Fibroblast of villous mesenchyme (primary cell): ENCODE data around the gene LGALS7. TPM values are rescaled to one million over a fixed set of nuclear protein-coding genes. Genes with fewer than 3 reads are reported as not detected.
A peak's percentile ranks its signal among the peaks of the same experiment; 100 is the strongest.
"Not testable (repeated sequence)": the region's sequence is repeated elsewhere in the genome, so short reads cannot be mapped to it uniquely, and the experiment has no call there.

ENCODE experiments used
- DNase-seq: peaks from one replicate; pipeline ENCODE4 v3.0.0-alpha.2; 2010; ENCODE audit warnings: low read depth
- H3K4me3 ChIP-seq: 2 replicates; pipeline ENCODE4 v1.5.1; 2011; ENCODE audit warnings: low read depth, mild to moderate bottlenecking, low read length
- total RNA-seq: library from RNA; depleted of rRNA; stranded (reverse); fragments of >200 nt; gene quantifications from 2 replicates; pipeline ENCODE4 v1.2.3, GENCODE V29; 2012
- TF ChIP-seq, protein P1 (sequence below): IDR thresholded peaks from 2 replicates; pipeline ENCODE4 v1.5.1; 2012; ENCODE audit warnings: low read depth, mild to moderate bottlenecking, low read length; ENCODE audit not compliant: insufficient read depth

The LGALS7 gene
- total RNA-seq, 1 donor: not detected

DNA sequence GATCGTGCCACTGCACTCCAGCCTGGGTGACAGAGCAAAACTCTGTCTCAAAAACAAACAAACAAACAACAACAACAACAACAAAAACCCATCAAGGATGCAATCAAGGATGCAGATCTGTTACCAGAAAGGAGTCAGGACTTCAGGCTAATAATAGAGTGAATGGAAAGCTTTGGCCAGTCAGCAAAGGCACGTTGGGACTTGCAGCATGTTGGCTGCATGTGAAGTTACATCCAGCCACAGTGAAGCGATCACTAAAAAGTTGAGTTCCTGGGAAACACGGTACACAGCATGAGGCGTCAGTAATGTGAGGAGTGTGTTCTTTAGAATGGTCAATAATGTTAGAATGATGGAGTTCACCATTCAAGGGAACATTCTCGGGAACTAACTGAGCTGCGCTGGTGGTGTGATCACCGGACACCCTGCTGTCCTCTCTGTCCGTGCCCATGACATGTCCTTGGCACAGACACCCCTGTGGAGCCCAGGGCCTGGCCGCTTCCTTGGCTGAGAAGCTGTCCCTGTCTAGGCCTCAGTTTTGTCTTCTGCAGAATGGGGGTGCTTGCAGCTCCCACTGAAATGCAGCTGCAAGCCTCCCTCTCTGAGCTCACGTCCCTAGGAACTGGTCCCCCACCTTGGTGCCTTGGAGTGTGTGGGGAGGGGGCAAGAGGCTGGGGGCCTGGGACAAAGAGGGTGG lies 13.4 kb upstream of the LGALS7 start:
- no peak for DNase-seq
- no peak overlapping the region for H3K4me3 ChIP-seq

DNA sequence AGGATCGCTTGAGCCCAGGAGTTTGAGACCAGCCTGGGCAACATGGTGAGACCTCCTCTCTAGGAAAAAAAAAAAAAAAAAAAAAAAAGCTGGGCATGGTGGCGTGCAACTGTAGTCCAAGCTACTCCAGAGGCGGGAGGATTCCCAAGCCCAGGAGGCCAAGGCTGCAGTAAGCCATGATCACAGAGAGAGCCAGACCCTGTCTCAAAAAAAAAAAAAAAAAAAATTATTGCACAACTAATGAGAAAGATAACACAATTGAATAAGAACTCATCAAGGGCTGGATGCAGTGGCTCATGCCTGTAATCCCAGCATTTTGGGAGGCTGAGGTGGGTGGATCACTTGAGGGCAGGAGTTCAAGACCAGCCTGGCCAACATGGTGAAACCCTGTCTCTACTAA lies 12.7 kb upstream of the LGALS7 start:
- not testable (repeated sequence) for H3K4me3 ChIP-seq, DNase-seq

More for the DNA sequence above, 13.4 kb upstream of the LGALS7 start:
- TF ChIP-seq, protein P1, sequence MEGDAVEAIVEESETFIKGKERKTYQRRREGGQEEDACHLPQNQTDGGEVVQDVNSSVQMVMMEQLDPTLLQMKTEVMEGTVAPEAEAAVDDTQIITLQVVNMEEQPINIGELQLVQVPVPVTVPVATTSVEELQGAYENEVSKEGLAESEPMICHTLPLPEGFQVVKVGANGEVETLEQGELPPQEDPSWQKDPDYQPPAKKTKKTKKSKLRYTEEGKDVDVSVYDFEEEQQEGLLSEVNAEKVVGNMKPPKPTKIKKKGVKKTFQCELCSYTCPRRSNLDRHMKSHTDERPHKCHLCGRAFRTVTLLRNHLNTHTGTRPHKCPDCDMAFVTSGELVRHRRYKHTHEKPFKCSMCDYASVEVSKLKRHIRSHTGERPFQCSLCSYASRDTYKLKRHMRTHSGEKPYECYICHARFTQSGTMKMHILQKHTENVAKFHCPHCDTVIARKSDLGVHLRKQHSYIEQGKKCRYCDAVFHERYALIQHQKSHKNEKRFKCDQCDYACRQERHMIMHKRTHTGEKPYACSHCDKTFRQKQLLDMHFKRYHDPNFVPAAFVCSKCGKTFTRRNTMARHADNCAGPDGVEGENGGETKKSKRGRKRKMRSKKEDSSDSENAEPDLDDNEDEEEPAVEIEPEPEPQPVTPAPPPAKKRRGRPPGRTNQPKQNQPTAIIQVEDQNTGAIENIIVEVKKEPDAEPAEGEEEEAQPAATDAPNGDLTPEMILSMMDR: no peak

DNA sequence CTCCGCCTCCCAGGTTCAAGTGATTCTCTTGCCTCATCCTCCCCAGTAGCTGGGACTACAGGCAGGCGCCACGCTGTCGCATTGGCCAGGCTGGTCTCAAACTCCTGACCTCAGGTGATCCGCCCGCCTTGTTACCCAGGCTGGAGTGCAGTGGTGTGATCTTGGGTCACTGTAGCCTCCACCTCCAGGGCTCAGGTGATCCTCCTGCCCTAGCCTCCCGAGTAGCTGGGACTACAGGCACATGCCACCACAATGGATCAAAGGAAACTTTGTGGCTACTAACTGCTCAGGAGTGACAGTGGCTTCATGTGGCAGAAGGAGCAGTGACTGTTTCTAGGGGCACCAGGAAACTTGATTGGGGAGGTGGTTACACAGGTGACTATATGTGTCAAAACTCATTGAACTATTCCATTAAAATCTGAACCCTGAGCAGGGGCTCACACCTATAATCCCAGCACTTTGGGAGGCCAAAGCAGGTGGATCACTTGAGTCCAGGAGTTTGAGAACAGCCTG lies 11.9 kb upstream of the LGALS7 start:
- H3K4me3 ChIP-seq: no peak overlapping the region
- DNase-seq: no peak
- TF ChIP-seq, protein P1: no peak

DNA sequence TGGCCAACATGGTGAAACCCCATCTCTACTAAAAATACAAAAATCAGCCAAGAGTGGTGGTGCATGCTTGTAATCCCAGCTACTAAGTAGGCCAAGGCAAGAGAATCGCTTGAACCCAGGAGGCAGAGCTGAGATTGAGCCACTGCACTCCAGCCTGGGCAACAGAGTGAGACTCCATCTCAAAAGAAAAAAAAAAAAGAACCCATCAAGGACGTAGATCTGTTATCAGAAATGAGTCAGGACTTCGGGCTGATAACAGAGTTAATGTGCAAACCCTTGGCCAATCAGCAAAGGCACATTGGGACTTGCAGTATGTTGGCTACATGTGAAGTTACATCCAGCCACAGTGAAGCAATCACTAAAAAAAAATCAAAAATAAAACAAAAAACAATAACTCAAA lies 10.9 kb upstream of the LGALS7 start:
- peak; percentile 74 for DNase-seq
- TF ChIP-seq, protein P1: no peak
- H3K4me3 ChIP-seq: no peak overlapping the region

DNA sequence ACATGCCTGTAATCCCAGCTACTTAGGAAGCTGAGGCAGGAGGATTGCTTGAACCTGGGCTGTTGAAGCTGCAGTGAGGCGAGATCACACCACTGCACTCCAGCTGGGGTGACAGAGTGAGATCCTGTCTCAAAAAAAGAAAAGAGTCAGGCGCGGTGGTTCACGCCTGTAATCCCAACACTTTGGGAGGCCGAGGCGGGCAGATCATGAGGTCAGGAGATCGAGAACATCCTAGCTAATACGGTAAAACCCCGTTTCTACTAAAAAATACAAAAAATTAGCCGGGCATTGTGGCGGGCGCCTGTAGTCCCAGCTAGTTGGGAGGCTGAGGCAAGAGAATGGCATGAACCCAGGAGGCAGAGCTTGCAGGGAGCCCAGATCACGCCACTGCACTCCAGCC lies 8.9 kb upstream of the LGALS7 start:
- DNase-seq, H3K4me3 ChIP-seq: not testable (repeated sequence)

DNA sequence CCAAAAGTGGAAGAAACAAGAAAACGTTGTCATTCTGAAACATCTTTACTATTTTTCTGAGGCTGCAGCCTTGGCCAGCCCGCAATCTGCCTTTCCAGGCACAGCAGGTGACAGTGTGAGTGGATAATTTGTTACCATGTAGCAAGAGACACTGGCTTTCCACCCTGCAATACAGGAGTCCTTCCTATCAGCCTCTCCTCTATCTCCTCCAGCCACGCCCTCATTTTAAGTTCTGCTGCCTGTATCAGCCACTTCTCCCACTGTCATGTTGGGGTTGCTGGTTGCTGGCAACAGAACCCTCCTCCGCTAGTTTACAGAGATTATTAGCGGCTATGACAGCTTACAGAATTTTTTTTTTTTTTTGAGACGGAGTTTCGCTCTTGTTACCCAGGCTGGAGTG lies 7.7 kb upstream of the LGALS7 start:
- no peak for DNase-seq
- no peak overlapping the region for H3K4me3 ChIP-seq
- TF ChIP-seq, protein P1: no peak

DNA sequence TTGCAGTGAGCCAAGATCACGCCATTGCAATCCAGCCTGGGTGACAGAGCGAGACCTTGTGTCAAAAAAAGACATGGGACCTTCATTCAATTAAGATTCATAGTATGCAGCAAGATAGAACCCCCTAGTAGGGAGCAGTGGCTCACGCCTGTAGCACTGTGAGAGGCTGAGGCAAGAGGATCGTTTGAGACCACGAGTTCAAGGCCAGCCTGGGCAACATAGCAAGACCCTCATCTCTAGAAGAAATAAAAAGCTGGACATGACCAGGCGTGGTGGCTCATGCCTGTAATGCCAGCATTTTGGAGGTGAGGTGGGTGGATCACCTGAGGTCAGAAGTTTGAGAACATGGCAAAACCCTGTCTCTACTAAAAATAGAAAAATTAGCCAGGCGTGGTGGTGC lies 7.1 kb upstream of the LGALS7 start:
- no peak for DNase-seq
- no peak overlapping the region for H3K4me3 ChIP-seq
- TF ChIP-seq, protein P1: no peak

DNA sequence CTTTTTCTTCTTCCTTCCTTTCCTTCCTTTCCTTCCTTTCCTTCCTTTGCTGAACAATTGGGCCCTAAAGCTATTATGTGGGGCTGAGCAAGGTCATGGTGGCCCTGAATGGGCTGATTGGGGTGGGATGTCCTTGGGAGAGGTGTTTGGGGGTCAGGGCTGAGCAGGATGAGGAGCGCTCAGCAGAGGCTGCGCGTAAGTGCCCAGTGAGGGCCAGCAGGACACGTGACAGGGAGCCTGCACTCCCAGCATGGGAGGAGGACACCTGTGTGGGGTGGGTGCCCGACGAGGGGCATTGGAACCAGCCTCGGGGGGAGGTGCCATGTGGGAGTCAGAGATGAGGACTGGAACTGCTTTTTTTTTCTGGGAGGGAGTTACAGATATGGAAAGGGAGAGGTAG lies 5.4 kb upstream of the LGALS7 start:
- TF ChIP-seq, protein P1: no peak
- no peak for DNase-seq
- no peak overlapping the region for H3K4me3 ChIP-seq
